GM19351 (cell line): ENCODE measurements around the gene TLR7.

Source experiments
- ATAC-seq: cut with Tn5 transposase; IDR thresholded peaks from one replicate; pipeline ENCODE4 v1.9.1; 2021; ENCODE audit warnings: mild to moderate bottlenecking, moderate library complexity; ENCODE audit not compliant: unreplicated experiment

The TLR7 gene

GRCh38 chrX:12922599-12922919, 55.7 kb downstream of the TLR7 start:
- ATAC-seq = no peak

- ATAC-seq = no peak
Observed at GRCh38 chrX:12929701-12930100, 62.8 kb downstream of the TLR7 start.

DNA sequence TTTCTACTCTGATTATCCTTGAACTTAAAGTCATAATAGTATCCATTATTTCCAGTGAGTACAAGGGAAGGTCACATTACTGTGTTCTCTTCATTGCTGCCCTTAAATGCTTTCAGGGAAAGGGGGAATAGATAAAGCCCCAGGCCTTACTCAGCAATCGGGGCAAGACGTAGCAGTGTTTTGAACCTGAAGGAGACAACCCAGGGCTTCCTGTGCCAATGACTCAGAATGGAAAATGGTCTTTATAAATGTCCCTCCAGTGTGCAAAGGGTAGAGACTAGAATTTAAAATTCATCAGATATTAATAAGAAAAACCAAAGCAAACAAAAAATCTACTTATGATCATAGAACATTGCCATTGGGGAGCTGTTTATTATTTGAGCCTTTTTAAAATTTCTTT, 63.3 kb downstream of the TLR7 start:
- ATAC-seq = no peak

- ATAC-seq = no peak
Observed at GRCh38 chrX:12932244-12932643, 65.4 kb downstream of the TLR7 start.

DNA sequence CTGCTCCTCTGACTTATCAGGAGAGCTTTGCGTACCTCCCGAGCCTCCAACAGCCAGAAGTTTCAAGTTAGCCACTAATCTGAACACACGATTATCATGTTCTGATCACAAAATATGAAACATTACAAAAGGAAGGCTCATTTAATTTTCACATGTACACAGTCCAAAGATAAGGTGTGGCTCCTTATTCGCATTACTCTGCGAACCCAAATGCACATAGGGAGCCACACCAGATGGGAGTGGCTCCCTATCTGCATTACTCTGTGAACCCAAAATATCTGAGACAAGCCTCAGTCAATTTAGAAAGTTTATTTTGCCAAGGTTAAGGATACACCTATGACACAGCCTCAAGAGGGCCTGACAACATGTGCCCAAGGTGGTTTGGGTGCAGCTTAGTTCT, 68.0 kb downstream of the TLR7 start:
- ATAC-seq = no peak

DNA sequence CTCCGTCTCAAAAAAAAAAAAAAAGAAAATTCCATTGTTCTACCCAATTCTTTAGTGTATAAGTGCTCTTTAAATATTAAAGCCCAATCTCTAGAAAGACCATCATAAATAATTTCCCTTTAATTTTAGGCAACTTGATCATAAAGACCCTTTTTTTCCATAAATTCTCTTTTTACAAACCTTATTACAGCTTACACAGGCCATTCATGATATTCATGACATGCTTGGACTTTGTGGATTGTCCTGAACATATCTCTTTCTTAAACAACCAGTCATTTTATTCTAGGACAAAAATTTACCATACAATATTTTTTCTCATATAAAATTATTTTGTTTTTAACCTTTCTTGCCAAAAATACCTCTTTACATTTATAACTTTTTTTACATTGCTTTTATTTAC, 70.1 kb downstream of the TLR7 start:
- no peak for ATAC-seq
